H9 (cell line): Measurements from ENCODE around the gene SPINT3. TPM values are rescaled to one million over a fixed set of nuclear protein-coding genes. Genes with fewer than 3 reads are reported as not detected.

Experiments used
- DNase-seq: peaks from one replicate; pipeline ENCODE4 v3.0.0-alpha.2; 2017
- H2AFZ ChIP-seq: one replicate; pipeline ENCODE4 v1.6.1; 2013; ENCODE audit warnings: mild to moderate bottlenecking, low read length, control low read depth, moderate library complexity
- H2AK5ac ChIP-seq: 2 replicates; pipeline ENCODE4 v1.6.1; 2013; ENCODE audit warnings: low read length, control low read depth, mixed read lengths; ENCODE audit not compliant: insufficient read length
- H2BK120ac ChIP-seq: one replicate; pipeline ENCODE4 v1.6.1; 2013; ENCODE audit warnings: low read depth, mild to moderate bottlenecking, low read length, control low read depth, inconsistent platforms; ENCODE audit not compliant: poor library complexity, severe bottlenecking
- H2BK12ac ChIP-seq: 2 replicates; pipeline ENCODE4 v1.6.1; 2013; ENCODE audit warnings: low read length, control low read depth, mixed read lengths, low read depth; ENCODE audit not compliant: insufficient read length
- H2BK15ac ChIP-seq: 2 replicates; pipeline ENCODE4 v1.6.1; 2013; ENCODE audit warnings: low read depth, low read length, control low read depth
- H2BK20ac ChIP-seq: one replicate; pipeline ENCODE4 v1.6.1; 2013; ENCODE audit warnings: low read depth, mild to moderate bottlenecking, low read length, control low read depth, inconsistent platforms; ENCODE audit not compliant: poor library complexity, severe bottlenecking
- H2BK5ac ChIP-seq: 2 replicates; pipeline ENCODE4 v1.6.1; 2013; ENCODE audit warnings: low read length, control low read depth, mixed read lengths; ENCODE audit not compliant: insufficient read length
- H3K14ac ChIP-seq: 2 replicates; pipeline ENCODE4 v1.6.1; 2013; ENCODE audit warnings: low read length, control low read depth; ENCODE audit not compliant: insufficient read depth
- H3K18ac ChIP-seq: 2 replicates; pipeline ENCODE4 v1.6.1; 2013; ENCODE audit warnings: low read depth, mild to moderate bottlenecking, mixed read lengths, low read length, control low read depth; ENCODE audit not compliant: insufficient read length
- H3K23ac ChIP-seq: 2 replicates; pipeline ENCODE4 v1.6.1; 2013; ENCODE audit warnings: low read length, control low read depth, mixed read lengths, low read depth; ENCODE audit not compliant: insufficient read length
- H3K23me2 ChIP-seq: 2 replicates; pipeline ENCODE4 v1.6.1; 2013; ENCODE audit warnings: low read depth, mild to moderate bottlenecking, mixed read lengths, low read length, control low read depth; ENCODE audit not compliant: insufficient read length, poor library complexity, severe bottlenecking
- H3K27ac ChIP-seq: 2 replicates; pipeline ENCODE4 v1.5.1; 2013; ENCODE audit warnings: low read length, control low read depth, mixed read lengths, low read depth; ENCODE audit not compliant: insufficient read length
- H3K27me3 ChIP-seq: 2 replicates; pipeline ENCODE4 v1.6.1; 2013; ENCODE audit warnings: low read length, control low read depth, inconsistent platforms; ENCODE audit not compliant: insufficient read depth
- H3K4ac ChIP-seq: 2 replicates; pipeline ENCODE4 v1.6.1; 2013; ENCODE audit warnings: low read depth, mild to moderate bottlenecking, control low read depth, inconsistent platforms, low read length, moderate library complexity
- H3K4me1 ChIP-seq: 2 replicates; pipeline ENCODE4 v1.6.1; 2013; ENCODE audit warnings: low read length, control low read depth, inconsistent platforms; ENCODE audit not compliant: insufficient read depth
- H3K4me2 ChIP-seq: 2 replicates; pipeline ENCODE4 v1.6.1; 2013; ENCODE audit warnings: low read length, control low read depth, mixed read lengths; ENCODE audit not compliant: insufficient read length, insufficient read depth
- H3K56ac ChIP-seq: 2 replicates; pipeline ENCODE4 v1.6.1; 2013; ENCODE audit warnings: low read depth, mild to moderate bottlenecking, mixed read lengths, low read length, control low read depth; ENCODE audit not compliant: insufficient read length
- H3K79me1 ChIP-seq: 2 replicates; pipeline ENCODE4 v1.6.1; 2013; ENCODE audit warnings: low read depth, mild to moderate bottlenecking, moderate library complexity, low read length, control low read depth, inconsistent platforms; ENCODE audit not compliant: insufficient read depth, poor library complexity, severe bottlenecking
- H3K79me2 ChIP-seq: 2 replicates; pipeline ENCODE4 v1.6.1; 2013; ENCODE audit warnings: low read length, control low read depth, inconsistent platforms; ENCODE audit not compliant: insufficient read depth
- H3K9ac ChIP-seq: 2 replicates; pipeline ENCODE4 v1.6.1; 2013; ENCODE audit warnings: low read length, control low read depth, mixed read lengths; ENCODE audit not compliant: insufficient read length; ENCODE audit errors: extremely low read depth
- H3K9me3 ChIP-seq: one replicate; pipeline ENCODE4 v1.6.1; 2013; ENCODE audit warnings: low read depth, low read length, inconsistent platforms; ENCODE audit not compliant: control insufficient read depth
- H3T11ph ChIP-seq: one replicate; pipeline ENCODE4 v1.6.1; 2013; ENCODE audit warnings: mild to moderate bottlenecking, low read length, control low read depth, inconsistent platforms
- H4K20me1 ChIP-seq: one replicate; pipeline ENCODE4 v1.6.1; 2013; ENCODE audit not compliant: control insufficient read depth, insufficient read length, insufficient read depth
- H4K5ac ChIP-seq: 2 replicates; pipeline ENCODE4 v1.6.1; 2013; ENCODE audit warnings: low read depth, mild to moderate bottlenecking, mixed read lengths, low read length, control low read depth; ENCODE audit not compliant: insufficient read length
- H4K8ac ChIP-seq: replicated peaks from 2 replicates; pipeline ENCODE4 v1.6.1; 2013; ENCODE audit warnings: low read length, control low read depth, mixed read lengths, low read depth; ENCODE audit not compliant: insufficient read length
- H4K91ac ChIP-seq: 2 replicates; pipeline ENCODE4 v1.6.1; 2013; ENCODE audit warnings: low read depth, mild to moderate bottlenecking, moderate library complexity, mixed read lengths, low read length, control low read depth; ENCODE audit not compliant: insufficient read length
- H3K27ac Mint-ChIP-seq, 3 experiments: 2 replicates in 2 of 3; 3 replicates in 1 of 3; pipeline ENCODE4 v1.8.0; 2020 to 2021; ENCODE audit warnings: mixed read lengths in 3 of 3, mild to moderate bottlenecking in 1 of 3, moderate library complexity in 1 of 3
- H3K27me3 Mint-ChIP-seq: 2 replicates; pipeline ENCODE4 v1.8.0; 2021; ENCODE audit warnings: low read depth, mild to moderate bottlenecking, moderate library complexity, mixed read lengths
- H3K36me3 Mint-ChIP-seq, 3 experiments: 2 replicates in 2 of 3; 3 replicates in 1 of 3; pipeline ENCODE4 v1.8.0; 2020 to 2021; ENCODE audit warnings: low read depth in 3 of 3, mixed read lengths in 3 of 3; ENCODE audit not compliant: insufficient read depth in 1 of 3
- H3K4me1 Mint-ChIP-seq, 2 experiments: 2 replicates each; pipeline ENCODE4 v1.8.0; 2020; ENCODE audit warnings: mixed read lengths in 2 of 2
- H3K4me3 Mint-ChIP-seq, 2 experiments: 2 replicates in 1 of 2; 3 replicates in 1 of 2; pipeline ENCODE4 v1.8.0; 2020 to 2021; ENCODE audit warnings: mild to moderate bottlenecking in 2 of 2, mixed read lengths in 2 of 2, moderate library complexity in 1 of 2
- H3K9me3 Mint-ChIP-seq, 2 experiments: 2 replicates in 1 of 2; 3 replicates in 1 of 2; pipeline ENCODE4 v1.8.0; 2020; ENCODE audit warnings: mild to moderate bottlenecking in 2 of 2, mixed read lengths in 2 of 2, moderate library complexity in 1 of 2
- WGBS: extraction: QIAGEN DNeasy Blood & Tissue Kit; methylation state at CpG from one replicate; pipeline ENCODE4 v1.1.7; 2013; ENCODE audit warnings: missing lambda C conversion rate, low lambda C conversion rate, mixed read lengths; ENCODE audit not compliant: insufficient read length; ENCODE audit errors: extremely low coverage; 5-methylcytosine and 5-hydroxymethylcytosine counted together
- total RNA-seq: library from RNA; stranded (reverse); gene quantifications from 2 replicates; pipeline ENCODE4 v1.2.1, GENCODE V29; 2021
- TF ChIP-seq, protein P1 (sequence below): fragments of 200-600 bp; sonication (generic); conservative IDR thresholded peaks from 3 replicates; pipeline ENCODE4 v1.8.0; 2021; ENCODE audit warnings: antibody characterized with exemption, mild to moderate bottlenecking

The SPINT3 gene
- total RNA-seq, 1 experiment from 2014 or later: not detected

DNA sequence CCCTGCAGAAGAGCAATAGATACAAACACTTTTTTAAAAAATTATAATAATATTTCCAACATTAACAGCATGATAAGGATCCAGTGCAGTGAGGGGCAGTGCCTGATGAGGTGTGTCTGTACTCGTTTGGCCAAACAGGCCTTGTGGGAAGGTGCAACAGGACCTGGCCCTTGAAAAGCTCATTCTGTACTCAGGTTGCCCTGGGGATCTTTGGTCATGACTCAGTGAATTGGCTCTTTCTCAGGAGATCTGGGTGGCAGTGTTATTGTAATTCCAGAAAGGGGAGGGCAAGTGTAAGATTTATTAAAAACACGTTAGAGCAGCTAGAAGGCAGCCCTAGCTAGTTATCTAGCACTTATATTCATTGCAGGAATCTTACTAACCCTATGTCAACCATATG lies 2.9 kb upstream of the SPINT3 start:
- no peak overlapping the region for H3K27ac Mint-ChIP-seq
- Histone ChIP-seq H3K4me1 (no peaks in the 10 kb centered on the region), H3K4ac (no peak overlapping the region), H3K9ac (no peak overlapping the region), H4K5ac (no peak overlapping the region), H3K4me2 (no peak overlapping the region), H3K9me3 (no peaks in the 10 kb centered on the region), H3K27ac (no peak overlapping the region), H3K18ac (no peak overlapping the region), H3K79me2 (no peaks in the 10 kb centered on the region), H2BK120ac (no peak overlapping the region), H3K27me3 (no peaks in the 10 kb centered on the region), H3K79me1 (no peaks in the 10 kb centered on the region), H4K91ac (no peak overlapping the region), H4K20me1 (no peaks in the 10 kb centered on the region), H3K14ac (no peak overlapping the region), H3K23ac (no peak overlapping the region), H2AFZ (no peak overlapping the region), H3T11ph (no peak overlapping the region), H3K23me2 (no peaks in the 10 kb centered on the region), H2BK12ac (no peak overlapping the region), H4K8ac (no peak overlapping the region), H2BK15ac (no peak overlapping the region), H2BK20ac (no peak overlapping the region), H2BK5ac (no peak overlapping the region), H2AK5ac (no peak overlapping the region), H3K56ac (no peak overlapping the region)
- H3K4me1 Mint-ChIP-seq: peaks cover 2 to 7% of the 10 kb centered on the region in 2 experiments; a peak in 1 of 4 replicates
- no peak overlapping the region for H3K4me3 Mint-ChIP-seq
- no CpG with 5 or more reads among the region's 2 CpGs for WGBS
- TF ChIP-seq, protein P1, sequence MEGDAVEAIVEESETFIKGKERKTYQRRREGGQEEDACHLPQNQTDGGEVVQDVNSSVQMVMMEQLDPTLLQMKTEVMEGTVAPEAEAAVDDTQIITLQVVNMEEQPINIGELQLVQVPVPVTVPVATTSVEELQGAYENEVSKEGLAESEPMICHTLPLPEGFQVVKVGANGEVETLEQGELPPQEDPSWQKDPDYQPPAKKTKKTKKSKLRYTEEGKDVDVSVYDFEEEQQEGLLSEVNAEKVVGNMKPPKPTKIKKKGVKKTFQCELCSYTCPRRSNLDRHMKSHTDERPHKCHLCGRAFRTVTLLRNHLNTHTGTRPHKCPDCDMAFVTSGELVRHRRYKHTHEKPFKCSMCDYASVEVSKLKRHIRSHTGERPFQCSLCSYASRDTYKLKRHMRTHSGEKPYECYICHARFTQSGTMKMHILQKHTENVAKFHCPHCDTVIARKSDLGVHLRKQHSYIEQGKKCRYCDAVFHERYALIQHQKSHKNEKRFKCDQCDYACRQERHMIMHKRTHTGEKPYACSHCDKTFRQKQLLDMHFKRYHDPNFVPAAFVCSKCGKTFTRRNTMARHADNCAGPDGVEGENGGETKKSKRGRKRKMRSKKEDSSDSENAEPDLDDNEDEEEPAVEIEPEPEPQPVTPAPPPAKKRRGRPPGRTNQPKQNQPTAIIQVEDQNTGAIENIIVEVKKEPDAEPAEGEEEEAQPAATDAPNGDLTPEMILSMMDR: no peak
- no peaks in the 10 kb centered on the region for H3K36me3 Mint-ChIP-seq
- no peak for DNase-seq
- peaks cover 8% of the 10 kb centered on the region for H3K27me3 Mint-ChIP-seq
- no peaks in the 10 kb centered on the region; a peak in 1 of 5 replicates for H3K9me3 Mint-ChIP-seq
